HepG2 (cell line): ENCODE data around the gene IGF2BP1. TPM values are rescaled to one million over a fixed set of nuclear protein-coding genes. Genes with fewer than 3 reads are reported as not detected.

Source experiments
- ATAC-seq: fragments of 200-7000 bp; cut with Tn5 transposase; 3 replicates; pipeline ENCODE4 v1.9.1; 2020; ENCODE audit warnings: mild to moderate bottlenecking, moderate library complexity
- BruUV-seq: library from RNA; stranded (reverse); fragments of 400-500 nt; replicated peaks from 2 replicates; lab custom pipeline; 2021; lab: Mats Ljungman, UMichigan
- CTCF ChIA-PET: fragments of 300-600 bp; formaldehyde crosslinking; extraction: SDS; loops from one replicate; lab custom pipeline; 2021; ENCODE audit warnings: low total read pairs, inconsistent platforms, low intra/inter-chr PET ratio; lab: Yijun Ruan, JAX
- POLR2A ChIA-PET: fragments of 350-600 bp; sonication (Branson Sonifier 250); formaldehyde crosslinking; loops from one replicate; lab custom pipeline; 2020; ENCODE audit warnings: antibody characterized with exemption, inconsistent platforms; lab: Yijun Ruan, JAX
- DNase-seq: peaks from one replicate; pipeline ENCODE4 v3.0.0-alpha.2; 2015; ENCODE audit warnings: low spot score
- FAIRE-seq: peaks from 3 replicates; lab custom pipeline; 2011; peaks lifted over from hg19 to GRCh38; lab: Jason Lieb, UNC
- H2AFZ ChIP-seq: one replicate; pipeline ENCODE4 v1.6.1; 2011; ENCODE audit warnings: low read length, inconsistent platforms
- H3K27ac ChIP-seq: fragments of 300-600 bp; 3 replicates; pipeline ENCODE4 v1.8.0; 2011; ENCODE audit warnings: mixed run types, mild to moderate bottlenecking, mixed read lengths, low read length, inconsistent platforms; ENCODE audit not compliant: insufficient read depth; ENCODE audit errors: extremely low read length
- H3K27me3 ChIP-seq, 2 experiments: fragments of 200-600 bp in 1 of 2; 2 replicates in 1 of 2; 3 replicates in 1 of 2; pipeline versions ENCODE4 v1.6.0 to v1.8.0; 2011; ENCODE audit warnings: low read length in 2 of 2, mild to moderate bottlenecking in 2 of 2, moderate library complexity in 2 of 2, inconsistent platforms in 1 of 2; ENCODE audit not compliant: insufficient read depth in 2 of 2, control insufficient read depth in 1 of 2
- H3K36me3 ChIP-seq, 2 experiments: fragments of 200-600 bp in 1 of 2; replicated peaks in 1 of 2; 2 replicates in 1 of 2; 3 replicates in 1 of 2; pipeline versions ENCODE4 v1.5.1 to v1.8.0; 2011; ENCODE audit warnings: low read length in 2 of 2, inconsistent platforms in 1 of 2; ENCODE audit not compliant: insufficient read depth in 2 of 2, control insufficient read depth in 1 of 2
- H3K4me1 ChIP-seq: 2 replicates; pipeline ENCODE4 v1.5.1; 2012; ENCODE audit warnings: low read length, inconsistent platforms; ENCODE audit not compliant: insufficient read depth
- H3K4me2 ChIP-seq: 2 replicates; pipeline ENCODE4 v1.6.0; 2011; ENCODE audit warnings: low read depth, low read length, inconsistent platforms
- H3K4me3 ChIP-seq, 3 experiments: fragments of 200-600 bp in 1 of 3; sonication (generic), shearing (Covaris generic) in 1 of 3; replicated peaks in 1 of 3; 2 replicates each; pipeline ENCODE4 v1.5.1; 2011 to 2016; ENCODE audit warnings: low read length in 3 of 3, inconsistent platforms in 2 of 3, low read depth in 2 of 3, mild to moderate bottlenecking in 2 of 3, control low read depth in 1 of 3, mixed read lengths in 1 of 3; ENCODE audit not compliant: insufficient read depth in 1 of 3
- H3K79me2 ChIP-seq: one replicate; pipeline ENCODE4 v1.6.1; 2011; ENCODE audit warnings: low read length, inconsistent platforms; ENCODE audit not compliant: insufficient read depth
- H3K9ac ChIP-seq: 2 replicates; pipeline ENCODE4 v1.6.0; 2011; ENCODE audit warnings: mild to moderate bottlenecking, low read depth, low read length, inconsistent platforms; ENCODE audit not compliant: insufficient read depth
- H3K9me3 ChIP-seq: 2 replicates; pipeline ENCODE4 v1.5.1; 2012; ENCODE audit warnings: mild to moderate bottlenecking, low read length
- H4K20me1 ChIP-seq: 2 replicates; pipeline ENCODE4 v1.6.0; 2011; ENCODE audit warnings: inconsistent platforms, mild to moderate bottlenecking, low read length, moderate library complexity; ENCODE audit not compliant: insufficient read depth
- ARID3A ChIP-seq: IDR thresholded peaks from 2 replicates; pipeline ENCODE4 v1.6.1; 2012; ENCODE audit warnings: low read depth, low read length, improper control_type of control experiment
- DPF2 ChIP-seq: sonication (generic); formaldehyde crosslinking; IDR thresholded peaks from 2 replicates; pipeline ENCODE4 v1.4.0; 2020; ENCODE audit warnings: mild to moderate bottlenecking, low read depth, missing genetic modification reagents, borderline replicate concordance
- FLYWCH1 ChIP-seq: sonication (generic); formaldehyde crosslinking; IDR thresholded peaks from 2 replicates; pipeline ENCODE4 v1.8.1; 2023; ENCODE audit warnings: mild to moderate bottlenecking, missing genetic modification reagents
- GATAD2A ChIP-seq: IDR thresholded peaks from 2 replicates; pipeline ENCODE4 v1.6.1; 2016
- MXD3 ChIP-seq: IDR thresholded peaks from 2 replicates; pipeline ENCODE4 v1.6.1; 2016; ENCODE audit warnings: mild to moderate bottlenecking, missing biosample characterization, missing genetic modification reagents
- RBFOX2 ChIP-seq: fragments of 200-400 bp; formaldehyde crosslinking; IDR thresholded peaks from 2 replicates; pipeline ENCODE4 v1.6.1; 2017; ENCODE audit warnings: low read depth, mild to moderate bottlenecking, low read length
- SETDB1 ChIP-seq: sonication (generic); formaldehyde crosslinking; IDR thresholded peaks from 2 replicates; pipeline ENCODE4 v1.5.1; 2020; ENCODE audit warnings: missing genetic modification reagents, mild to moderate bottlenecking, borderline replicate concordance
- SOX13 ChIP-seq, 3 experiments: fragments of 450-650 bp in 1 of 3; sonication (generic) in 1 of 3; formaldehyde crosslinking in 1 of 3; IDR thresholded peaks in 2 of 3; conservative IDR thresholded peaks in 1 of 3; 2 replicates each; pipeline versions ENCODE4 v1.5.0 to v1.6.1; 2016 to 2020; ENCODE audit warnings: antibody characterized with exemption in 1 of 3, mild to moderate bottlenecking in 1 of 3, missing compliant biosample characterization in 1 of 3, missing genetic modification reagents in 1 of 3, moderate library complexity in 1 of 3
- YEATS2 ChIP-seq: sonication (generic); formaldehyde crosslinking; IDR thresholded peaks from 2 replicates; pipeline ENCODE4 v1.4.0; 2020; ENCODE audit warnings: missing genetic modification reagents, borderline replicate concordance
- ZBTB20 ChIP-seq: sonication (generic); formaldehyde crosslinking; IDR thresholded peaks from 2 replicates; pipeline ENCODE4 v1.8.1; 2023; ENCODE audit warnings: missing genetic modification reagents, low read depth, mild to moderate bottlenecking, borderline replicate concordance
- ZNF3 ChIP-seq: IDR thresholded peaks from 2 replicates; pipeline ENCODE4 v1.7.0; 2017; ENCODE audit warnings: inconsistent platforms
- ZNF672 ChIP-seq: sonication (generic); formaldehyde crosslinking; IDR thresholded peaks from 2 replicates; pipeline ENCODE4 v1.8.1; 2022; ENCODE audit warnings: missing genetic modification reagents
- ZSCAN25 ChIP-seq: sonication (generic); formaldehyde crosslinking; IDR thresholded peaks from 2 replicates; pipeline ENCODE4 v1.8.0; 2022; ENCODE audit warnings: mild to moderate bottlenecking, missing genetic modification reagents
- WGBS: methylation state at CpG from one replicate; pipeline ENCODE4 v1.1.6; 2017; ENCODE audit warnings: low lambda C conversion rate; 5-methylcytosine and 5-hydroxymethylcytosine counted together
- in situ Hi-C: cut with HindIII; loops from 2 replicates; pipeline ENCODE4 v1.10.0; 2017; ENCODE audit warnings: low pct_unique_long_range_greater_than_20kb; ENCODE audit not compliant: extremely low pct_ligation_motif_present
- intact Hi-C: fragments of 100-400 bp; cut with micrococcal nuclease; formaldehyde crosslinking; loops from one replicate; pipeline ENCODE4 v1.10.0; 2022; ENCODE audit not compliant: unreplicated experiment
- polyA plus RNA-seq, 8 experiments: library from polyadenylated mRNA; depleted of rRNA in 3 of 8; stranded (reverse) in 7 of 8; unstranded in 1 of 8; fragments of >200 nt; fragmentation: Illumina TruSeq in 4 of 8; extraction: Trizol in 4 of 8; gene quantifications; 2 replicates each; pipeline versions ENCODE4 v1.2.1 to v1.2.3, GENCODE V29; 2011 to 2016; ENCODE audit warnings: low read depth in 4 of 8, missing spikeins in 1 of 8, mixed read lengths in 1 of 8; ENCODE audit not compliant: insufficient read depth in 1 of 8
- total RNA-seq, 5 experiments: library from RNA; depleted of rRNA; stranded (reverse); fragments of >200 nt; fragmentation: Illumina TruSeq; extraction: Trizol; gene quantifications; 2 replicates each; pipeline ENCODE4 v1.2.3, GENCODE V29; 2016; ENCODE audit warnings: low read depth in 1 of 5
- TF ChIP-seq, protein P1 (sequence below): sonication (generic); formaldehyde crosslinking; IDR thresholded peaks from 2 replicates; pipeline ENCODE4 v1.4.0; 2020; ENCODE audit warnings: missing genetic modification reagents
- TF ChIP-seq, protein P2 (sequence below): sonication (generic); formaldehyde crosslinking; IDR thresholded peaks from 2 replicates; pipeline ENCODE4 v1.4.0; 2020; ENCODE audit warnings: missing genetic modification reagents

IGF2BP1 gene
- total and polyA plus RNA-seq, 2 of the 13 experiments (the other 11 are each of a cell fraction or from before 2014, with no cell fraction given): 29.7 to 75.1 TPM

- no peak overlapping the region for H3K27ac ChIP-seq
- ATAC-seq (peak; percentile 80), DNase-seq (peak; percentile 86), FAIRE-seq (peak; percentile 79)
- BruUV-seq: no TSS peak
- WGBS: 55% methylated on average over 11 of the region's 11 CpGs
- no peaks in the 10 kb centered on the region for H3K27me3 ChIP-seq
- in situ Hi-C loops (no loop called here), intact Hi-C loops (loop anchor here (1.0 to 10.0 kb wide), 5 partner anchors 35 to 227 kb away; partner anchors contain the start of genes ATP5MC1, IGF2BP1 and SNF8)
- ChIA-PET CTCF (interaction anchor here (0.7 to 3.4 kb wide), 12 partner anchors 33 to 227 kb away, joined by 3 to 63 read pairs (median 5); partner anchors contain the start of gene SNF8), POLR2A (interaction anchor here (0.6 to 3.1 kb wide), 18 partner anchors 15 to 160 kb away, joined by 3 to 18 read pairs (median 5); partner anchors contain the start of genes ATP5MC1, IGF2BP1 and SNF8)
- peaks cover 19 to 88% of the 10 kb centered on the region in 2 experiments for H3K36me3 ChIP-seq
- no peaks in the 10 kb centered on the region for H3K9me3 ChIP-seq
- no peaks in the 10 kb centered on the region for H3K79me2 ChIP-seq
- H3K4me2 ChIP-seq: no peak overlapping the region
- no peak overlapping the region for H3K9ac ChIP-seq
- H3K4me3 ChIP-seq: no peak overlapping the region
- no peak overlapping the region for H2AFZ ChIP-seq
- no peaks in the 10 kb centered on the region for H3K4me1 ChIP-seq
- H4K20me1 ChIP-seq: peaks cover 7% of the 10 kb centered on the region; the same call in 1 of the 2 replicates
- TF ChIP-seq, protein P1, sequence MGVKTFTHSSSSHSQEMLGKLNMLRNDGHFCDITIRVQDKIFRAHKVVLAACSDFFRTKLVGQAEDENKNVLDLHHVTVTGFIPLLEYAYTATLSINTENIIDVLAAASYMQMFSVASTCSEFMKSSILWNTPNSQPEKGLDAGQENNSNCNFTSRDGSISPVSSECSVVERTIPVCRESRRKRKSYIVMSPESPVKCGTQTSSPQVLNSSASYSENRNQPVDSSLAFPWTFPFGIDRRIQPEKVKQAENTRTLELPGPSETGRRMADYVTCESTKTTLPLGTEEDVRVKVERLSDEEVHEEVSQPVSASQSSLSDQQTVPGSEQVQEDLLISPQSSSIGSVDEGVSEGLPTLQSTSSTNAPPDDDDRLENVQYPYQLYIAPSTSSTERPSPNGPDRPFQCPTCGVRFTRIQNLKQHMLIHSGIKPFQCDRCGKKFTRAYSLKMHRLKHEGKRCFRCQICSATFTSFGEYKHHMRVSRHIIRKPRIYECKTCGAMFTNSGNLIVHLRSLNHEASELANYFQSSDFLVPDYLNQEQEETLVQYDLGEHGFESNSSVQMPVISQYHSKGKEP (CRISPR knock-in tag): no peak
- TF ChIP-seq SETDB1 (CRISPR knock-in tag) (no peak), ZSCAN25 (no peak), MXD3 (CRISPR knock-in tag) (no peak), SOX13 (IDR thresholded peaks at IDR 0.05) (no peak), SOX13 (CRISPR knock-in tag; conservative IDR thresholded peaks at IDR 0.05 in 1 of 2, IDR thresholded peaks at IDR 0.05 in 1 of 2) (no peak), ZNF672 (CRISPR knock-in tag) (no peak), ZNF3 (CRISPR knock-in tag) (no peak), FLYWCH1 (CRISPR knock-in tag) (no peak), GATAD2A (peak; percentile 63), DPF2 (CRISPR knock-in tag) (no peak), RBFOX2 (no peak), YEATS2 (peak; percentile 46; the same call in 1 of the 2 replicates), ARID3A (no peak), ZBTB20 (CRISPR knock-in tag) (no peak)
- TF ChIP-seq, protein P2, sequence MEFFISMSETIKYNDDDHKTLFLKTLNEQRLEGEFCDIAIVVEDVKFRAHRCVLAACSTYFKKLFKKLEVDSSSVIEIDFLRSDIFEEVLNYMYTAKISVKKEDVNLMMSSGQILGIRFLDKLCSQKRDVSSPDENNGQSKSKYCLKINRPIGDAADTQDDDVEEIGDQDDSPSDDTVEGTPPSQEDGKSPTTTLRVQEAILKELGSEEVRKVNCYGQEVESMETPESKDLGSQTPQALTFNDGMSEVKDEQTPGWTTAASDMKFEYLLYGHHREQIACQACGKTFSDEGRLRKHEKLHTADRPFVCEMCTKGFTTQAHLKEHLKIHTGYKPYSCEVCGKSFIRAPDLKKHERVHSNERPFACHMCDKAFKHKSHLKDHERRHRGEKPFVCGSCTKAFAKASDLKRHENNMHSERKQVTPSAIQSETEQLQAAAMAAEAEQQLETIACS (CRISPR knock-in tag): no peak
These were observed 35.1 kb downstream of the IGF2BP1 start for GRCh38 chr17:49031965-49032928.
